ENCODE results near the gene TYK2.
A peak's percentile ranks its signal among the peaks of the same experiment; 100 is the strongest.

The TYK2 gene

DNA sequence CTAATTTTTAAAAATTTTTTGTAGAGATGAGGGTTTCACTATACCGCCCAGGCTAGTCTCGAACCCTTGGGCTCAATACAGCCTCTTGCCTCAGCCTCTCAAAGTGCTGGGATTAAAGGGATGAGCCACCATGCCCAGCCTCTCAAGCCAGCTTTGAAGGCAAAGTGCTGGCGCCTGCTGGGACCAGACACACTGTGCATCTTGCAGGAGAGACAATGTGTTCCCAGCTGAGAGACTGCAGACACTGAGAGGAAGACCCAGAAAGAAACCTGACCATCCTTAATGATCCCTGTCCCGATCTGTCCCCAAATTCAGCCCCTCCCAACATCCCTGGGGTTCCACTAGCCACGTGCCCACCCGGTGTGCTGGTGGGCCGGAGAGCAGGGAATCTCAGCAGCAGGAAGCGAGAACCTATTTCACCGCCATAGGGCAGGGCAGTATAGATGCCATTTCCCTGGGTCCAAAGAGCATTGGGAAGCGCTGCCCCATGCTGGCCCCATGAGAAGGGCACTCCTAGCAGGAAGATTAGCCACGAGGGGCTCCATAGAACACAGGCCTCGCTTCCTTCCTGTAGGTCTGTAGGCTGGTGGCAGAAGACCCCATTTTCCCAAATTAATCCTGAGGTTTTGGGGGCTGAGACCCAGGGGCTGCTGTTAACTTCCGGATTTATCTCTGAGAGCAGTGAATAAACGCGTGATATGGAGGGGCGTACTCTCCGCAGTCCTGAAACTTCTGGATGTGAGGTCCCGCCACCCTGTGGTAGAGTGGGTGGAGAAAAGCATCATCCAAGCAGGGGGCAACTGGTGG lies 48.0 kb downstream of the TYK2 start:
- ChIA-PET POLR2A (interaction anchor here (0.6 to 2.9 kb wide), 6 partner anchors 8 to 48 kb away, joined by 4 to 32 read pairs (median 12); partner anchors contain the start of genes ICAM5 and TYK2), CTCF (interaction anchor here (1.3 to 2.8 kb wide), 3 partner anchors 56 to 73 kb away, joined by 5 to 19 read pairs (median 12); no protein-coding TSS in a partner anchor)
- Histone ChIP-seq H3K27ac (ENCODE audit: extremely low read depth, low read depth, low read length) (peak overlapping the region; percentile 78; the same call in 1 of the 2 replicates), H3K4me3 (ENCODE audit: low read depth, low read length) (peak overlapping the region; percentile 92), H3K9me3 (ENCODE audit: control insufficient read depth, insufficient read depth, low read depth, low read length) (no peaks in the 10 kb centered on the region), H3K36me3 (ENCODE audit: control insufficient read depth in 2 of 2, insufficient read depth in 1 of 2, low read length in 2 of 2) (peaks cover 10 to 46% of the 10 kb centered on the region in 2 experiments; a peak in 2 of 3 replicates), H3K4me1 (ENCODE audit: control insufficient read depth, insufficient read depth, low read length) (no peaks in the 10 kb centered on the region)
- TF ChIP-seq ZNF501 (tag by site-specific recombination; IDR thresholded peaks at IDR 0.05): no peak
- TF ChIP-seq ZIC2 (tag by site-specific recombination; IDR thresholded peaks at IDR 0.05): peak; percentile 44; the same call in 1 of the 2 replicates

DNA sequence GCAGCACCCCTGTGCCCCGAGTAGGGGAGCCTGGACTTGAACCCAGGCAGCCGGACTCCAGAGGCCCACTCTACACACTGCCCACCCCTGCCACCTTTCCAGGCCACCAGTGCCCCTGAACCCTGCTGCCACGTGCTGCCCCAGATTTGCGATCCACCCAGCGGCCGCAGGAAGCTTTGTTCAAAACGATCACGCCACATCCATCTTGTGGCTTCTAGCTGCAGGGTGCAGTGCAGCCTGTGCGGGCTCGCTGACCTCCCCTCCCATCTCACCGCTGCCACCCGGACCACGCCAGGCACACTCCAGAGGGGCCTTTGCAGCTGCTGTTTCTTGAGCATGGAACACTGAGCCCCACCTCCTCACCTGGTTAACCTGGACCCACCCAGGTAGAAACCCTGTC lies 50.8 kb downstream of the TYK2 start:
- no peaks in the 10 kb centered on the region for H3K9me3 ChIP-seq (ENCODE audit: control insufficient read depth, insufficient read depth, low read depth, low read length)
- no peaks in the 10 kb centered on the region for H3K4me1 ChIP-seq (ENCODE audit: control insufficient read depth, insufficient read depth, low read length)
- ChIA-PET CTCF (no interaction called here), POLR2A (interaction anchor here (0.6 to 1.3 kb wide), 3 partner anchors 13 to 51 kb away, joined by 3 to 5 read pairs (median 4); partner anchors contain the start of gene TYK2)
- no peak overlapping the region for H3K27ac ChIP-seq (ENCODE audit: extremely low read depth, low read depth, low read length)
- no peak overlapping the region for H3K4me3 ChIP-seq (ENCODE audit: low read depth, low read length)
- TF ChIP-seq ZNF10 (tag by site-specific recombination; IDR thresholded peaks at IDR 0.05): peak; percentile 74; the same call in 1 of the 2 replicates
- TF ChIP-seq HOXA7 (CRISPR knock-in tag; IDR thresholded peaks at IDR 0.05; ENCODE audit: borderline replicate concordance): no peak
- TF ChIP-seq HOXD13 (CRISPR knock-in tag; IDR thresholded peaks at IDR 0.05; ENCODE audit: borderline replicate concordance): no peak
- no peak for TF ChIP-seq ZNF391 (tag by site-specific recombination; IDR thresholded peaks at IDR 0.05; ENCODE audit: borderline replicate concordance, low read depth)
- TF ChIP-seq ZFP69B (tag by site-specific recombination; IDR thresholded peaks at IDR 0.05): no peak
- TF ChIP-seq ZNF571 (tag by site-specific recombination; IDR thresholded peaks at IDR 0.05): no peak
- H3K36me3 ChIP-seq (ENCODE audit: control insufficient read depth in 2 of 2, insufficient read depth in 1 of 2, low read length in 2 of 2): peaks cover 35 to 72% of the 10 kb centered on the region in 2 experiments; a peak in 2 of 3 replicates

DNA sequence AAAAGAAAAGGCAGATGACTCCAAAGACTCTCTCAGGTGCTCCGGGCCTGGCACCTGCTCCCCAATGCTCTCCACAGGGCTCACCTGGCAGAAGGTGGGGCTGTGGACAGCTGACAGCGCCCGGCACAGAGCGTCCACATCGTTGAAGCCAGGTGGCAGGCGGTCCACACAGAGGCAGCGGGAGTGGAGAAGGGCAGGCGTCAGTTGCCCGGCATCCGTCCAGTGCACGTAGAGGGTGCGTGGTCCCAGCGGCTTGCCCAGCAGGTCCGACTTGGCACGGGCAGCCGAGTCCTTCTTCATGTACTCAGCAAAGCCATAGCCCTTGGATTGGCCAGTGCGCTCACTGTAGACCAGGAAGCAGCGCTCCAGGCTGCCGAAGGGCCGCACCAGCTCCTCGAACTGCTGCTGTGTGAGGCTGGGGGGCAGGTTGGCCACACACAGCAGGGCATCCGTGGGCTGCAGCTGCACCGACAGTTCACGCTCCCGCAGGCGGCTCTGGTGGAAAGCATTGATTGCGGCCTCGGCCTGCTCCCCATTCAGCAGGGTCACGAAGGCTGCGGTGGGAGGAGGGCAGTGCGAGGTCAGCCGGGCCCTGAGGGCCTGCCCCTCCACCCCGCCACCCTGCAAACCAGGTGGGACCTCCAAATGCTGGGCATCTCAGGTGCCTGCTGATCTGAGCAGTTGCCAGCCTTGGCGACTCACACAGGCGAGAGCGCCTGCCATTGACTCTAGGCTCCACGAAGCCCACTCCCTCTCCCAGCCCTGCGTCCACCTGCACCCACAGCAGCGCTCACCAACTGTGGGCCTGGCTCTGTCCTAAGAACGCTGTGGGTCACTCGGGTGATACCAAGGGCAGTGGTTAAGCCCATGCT lies 51.6 kb downstream of the TYK2 start:
- Histone ChIP-seq H3K27ac (ENCODE audit: extremely low read depth, low read depth, low read length) (no peak overlapping the region), H3K4me1 (ENCODE audit: control insufficient read depth, insufficient read depth, low read length) (no peaks in the 10 kb centered on the region), H3K4me3 (ENCODE audit: low read depth, low read length) (no peak overlapping the region), H3K36me3 (ENCODE audit: control insufficient read depth in 2 of 2, insufficient read depth in 1 of 2, low read length in 2 of 2) (peaks cover 40 to 80% of the 10 kb centered on the region in 2 experiments; a peak in 2 of 3 replicates), H3K9me3 (ENCODE audit: control insufficient read depth, insufficient read depth, low read depth, low read length) (no peaks in the 10 kb centered on the region)
- TF ChIP-seq ZNF404 (tag by site-specific recombination; IDR thresholded peaks at IDR 0.05) (no peak), ZNF266 (tag by site-specific recombination; IDR thresholded peaks at IDR 0.05; ENCODE audit: low read depth) (no peak), YY2 (tag by site-specific recombination; IDR thresholded peaks at IDR 0.05) (no peak), GFI1B (tag by site-specific recombination; IDR thresholded peaks at IDR 0.05) (no peak), ZFP41 (tag by site-specific recombination; IDR thresholded peaks at IDR 0.05; ENCODE audit: borderline replicate concordance) (no peak), SP2 (tag by site-specific recombination; IDR thresholded peaks at IDR 0.05) (no peak), ZNF473 (tag by site-specific recombination; IDR thresholded peaks at IDR 0.05) (no peak), ZNF274 (IDR thresholded peaks at IDR 0.05; ENCODE audit: low read length) (no peak), ZNF274 (tag by site-specific recombination; IDR thresholded peaks at IDR 0.05; ENCODE audit: borderline replicate concordance) (no peak), ZBTB20 (tag by site-specific recombination; IDR thresholded peaks at IDR 0.05) (no peak), ZBTB8A (tag by site-specific recombination; IDR thresholded peaks at IDR 0.05) (no peak), ZNF138 (tag by site-specific recombination; IDR thresholded peaks at IDR 0.05; ENCODE audit: borderline replicate concordance) (no peak), ZNF23 (tag by site-specific recombination; IDR thresholded peaks at IDR 0.05; ENCODE audit: borderline replicate concordance) (no peak)
- TF ChIP-seq, protein P1, sequence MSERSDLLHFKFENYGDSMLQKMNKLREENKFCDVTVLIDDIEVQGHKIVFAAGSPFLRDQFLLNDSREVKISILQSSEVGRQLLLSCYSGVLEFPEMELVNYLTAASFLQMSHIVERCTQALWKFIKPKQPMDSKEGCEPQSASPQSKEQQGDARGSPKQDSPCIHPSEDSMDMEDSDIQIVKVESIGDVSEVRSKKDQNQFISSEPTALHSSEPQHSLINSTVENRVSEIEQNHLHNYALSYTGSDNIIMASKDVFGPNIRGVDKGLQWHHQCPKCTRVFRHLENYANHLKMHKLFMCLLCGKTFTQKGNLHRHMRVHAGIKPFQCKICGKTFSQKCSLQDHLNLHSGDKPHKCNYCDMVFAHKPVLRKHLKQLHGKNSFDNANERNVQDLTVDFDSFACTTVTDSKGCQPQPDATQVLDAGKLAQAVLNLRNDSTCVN (tag by site-specific recombination; optimal IDR thresholded peaks at IDR 0.05): no peak
- TF ChIP-seq, protein P2, sequence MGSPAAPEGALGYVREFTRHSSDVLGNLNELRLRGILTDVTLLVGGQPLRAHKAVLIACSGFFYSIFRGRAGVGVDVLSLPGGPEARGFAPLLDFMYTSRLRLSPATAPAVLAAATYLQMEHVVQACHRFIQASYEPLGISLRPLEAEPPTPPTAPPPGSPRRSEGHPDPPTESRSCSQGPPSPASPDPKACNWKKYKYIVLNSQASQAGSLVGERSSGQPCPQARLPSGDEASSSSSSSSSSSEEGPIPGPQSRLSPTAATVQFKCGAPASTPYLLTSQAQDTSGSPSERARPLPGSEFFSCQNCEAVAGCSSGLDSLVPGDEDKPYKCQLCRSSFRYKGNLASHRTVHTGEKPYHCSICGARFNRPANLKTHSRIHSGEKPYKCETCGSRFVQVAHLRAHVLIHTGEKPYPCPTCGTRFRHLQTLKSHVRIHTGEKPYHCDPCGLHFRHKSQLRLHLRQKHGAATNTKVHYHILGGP (tag by site-specific recombination; IDR thresholded peaks at IDR 0.05): no peak
- TF ChIP-seq, protein P3, sequence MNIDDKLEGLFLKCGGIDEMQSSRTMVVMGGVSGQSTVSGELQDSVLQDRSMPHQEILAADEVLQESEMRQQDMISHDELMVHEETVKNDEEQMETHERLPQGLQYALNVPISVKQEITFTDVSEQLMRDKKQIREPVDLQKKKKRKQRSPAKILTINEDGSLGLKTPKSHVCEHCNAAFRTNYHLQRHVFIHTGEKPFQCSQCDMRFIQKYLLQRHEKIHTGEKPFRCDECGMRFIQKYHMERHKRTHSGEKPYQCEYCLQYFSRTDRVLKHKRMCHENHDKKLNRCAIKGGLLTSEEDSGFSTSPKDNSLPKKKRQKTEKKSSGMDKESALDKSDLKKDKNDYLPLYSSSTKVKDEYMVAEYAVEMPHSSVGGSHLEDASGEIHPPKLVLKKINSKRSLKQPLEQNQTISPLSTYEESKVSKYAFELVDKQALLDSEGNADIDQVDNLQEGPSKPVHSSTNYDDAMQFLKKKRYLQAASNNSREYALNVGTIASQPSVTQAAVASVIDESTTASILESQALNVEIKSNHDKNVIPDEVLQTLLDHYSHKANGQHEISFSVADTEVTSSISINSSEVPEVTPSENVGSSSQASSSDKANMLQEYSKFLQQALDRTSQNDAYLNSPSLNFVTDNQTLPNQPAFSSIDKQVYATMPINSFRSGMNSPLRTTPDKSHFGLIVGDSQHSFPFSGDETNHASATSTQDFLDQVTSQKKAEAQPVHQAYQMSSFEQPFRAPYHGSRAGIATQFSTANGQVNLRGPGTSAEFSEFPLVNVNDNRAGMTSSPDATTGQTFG (tag by site-specific recombination; IDR thresholded peaks at IDR 0.05; ENCODE audit: borderline replicate concordance): no peak
- ChIA-PET POLR2A (interaction anchor here (0.7 to 0.9 kb wide), 2 partner anchors 53 to 568 kb away, joined by 3 to 4 read pairs; no protein-coding TSS in a partner anchor), CTCF (no interaction called here)

Measured in HEK293 (cell line).